Right atrium auricular region (tissue), 2 donors: ENCODE measurements around the gene PSAPL1. TPM values are rescaled to one million over a fixed set of nuclear protein-coding genes. Genes with fewer than 3 reads are reported as not detected.

ENCODE experiments used
- DNase-seq: peaks from one replicate; pipeline ENCODE4 v3.0.0-alpha.2; 2019; ENCODE audit warnings: low spot score
- H3K27ac ChIP-seq, 2 donors: fragments of 200-600 bp; sonication (generic); 1 replicate in 1 of 2; 2 replicates in 1 of 2; pipeline ENCODE4 v1.5.1; 2016 to 2019
- H3K27me3 ChIP-seq, 2 donors: fragments of 200-600 bp; sonication (generic); one replicate each; pipeline versions ENCODE4 v1.5.1 to v1.6.0; 2017 to 2019
- H3K36me3 ChIP-seq: fragments of 200-600 bp; sonication (generic); one replicate; pipeline ENCODE4 v1.5.1; 2016
- H3K4me1 ChIP-seq, 2 donors: fragments of 200-600 bp; sonication (generic); one replicate each; pipeline versions ENCODE4 v1.5.1 to v1.6.0; 2017 to 2019
- H3K4me3 ChIP-seq, 2 donors: fragments of 200-600 bp; sonication (generic); 1 replicate in 1 of 2; 2 replicates in 1 of 2; pipeline ENCODE4 v1.5.1; 2017 to 2019; ENCODE audit warnings: mild to moderate bottlenecking in 1 of 2, moderate library complexity in 1 of 2
- H3K9me3 ChIP-seq, 2 donors: fragments of 200-600 bp; sonication (generic); one replicate each; pipeline ENCODE4 v1.5.1; 2019
- CTCF ChIP-seq, 2 donors: fragments of 200-600 bp; sonication (generic); IDR thresholded peaks; one replicate each; pipeline ENCODE4 v1.5.1; 2019; ENCODE audit warnings: antibody characterized with exemption in 2 of 2
- total RNA-seq, 2 donors: library from RNA; depleted of rRNA; stranded (reverse); fragments of >200 nt; gene quantifications; one replicate each; pipeline ENCODE4 v1.1.0, GENCODE V29; 2016

PSAPL1 gene
- total RNA-seq, 2 donors from 2014 or later = 0.12 TPM; not detected in 1

GRCh38 chr4:7434141-7434765, 477 bp downstream of the PSAPL1 start:
- Histone ChIP-seq H3K27ac (no peak overlapping the region), H3K27me3 (no peaks in the 10 kb centered on the region), H3K9me3 (no peaks in the 10 kb centered on the region), H3K4me3 (no peak overlapping the region), H3K36me3 (no peaks in the 10 kb centered on the region), H3K4me1 (peaks cover 0 to 12% of the 10 kb centered on the region in 2 donors)
- TF ChIP-seq CTCF (IDR thresholded peaks at IDR 0.05) = no peak
- DNase-seq = no peak

GRCh38 chr4:7433376-7434140, 1.2 kb downstream of the PSAPL1 start:
- no peak for TF ChIP-seq CTCF (IDR thresholded peaks at IDR 0.05)
- Histone ChIP-seq H3K27ac (no peak overlapping the region), H3K9me3 (no peaks in the 10 kb centered on the region), H3K27me3 (no peaks in the 10 kb centered on the region), H3K4me3 (no peak overlapping the region), H3K36me3 (no peaks in the 10 kb centered on the region), H3K4me1 (peaks cover 0 to 12% of the 10 kb centered on the region in 2 donors)
- DNase-seq = no peak

GRCh38 chr4:7432531-7433375, 2.0 kb downstream of the PSAPL1 start:
- Histone ChIP-seq H3K36me3 (no peaks in the 10 kb centered on the region), H3K4me3 (no peak overlapping the region), H3K4me1 (peaks cover 0 to 12% of the 10 kb centered on the region in 2 donors), H3K27me3 (no peaks in the 10 kb centered on the region), H3K27ac (no peak overlapping the region), H3K9me3 (no peaks in the 10 kb centered on the region)
- no peak for DNase-seq
- no peak for TF ChIP-seq CTCF (IDR thresholded peaks at IDR 0.05)

GRCh38 chr4:7431696-7432530, 2.8 kb downstream of the PSAPL1 start:
- peaks cover 0 to 12% of the 10 kb centered on the region in 2 donors for H3K4me1 ChIP-seq
- DNase-seq = no peak
- H3K4me3 ChIP-seq = no peak overlapping the region
- TF ChIP-seq CTCF (IDR thresholded peaks at IDR 0.05) = no peak
- H3K27ac ChIP-seq = no peak overlapping the region
- no peaks in the 10 kb centered on the region for H3K27me3 ChIP-seq
- H3K36me3 ChIP-seq = no peaks in the 10 kb centered on the region
- no peaks in the 10 kb centered on the region for H3K9me3 ChIP-seq

GRCh38 chr4:7430965-7431695, 3.6 kb downstream of the PSAPL1 start:
- Histone ChIP-seq H3K4me3 (no peak overlapping the region), H3K4me1 (peaks cover 0 to 12% of the 10 kb centered on the region in 2 donors), H3K27ac (no peak overlapping the region), H3K27me3 (no peaks in the 10 kb centered on the region), H3K36me3 (no peaks in the 10 kb centered on the region), H3K9me3 (no peaks in the 10 kb centered on the region)
- DNase-seq = no peak
- TF ChIP-seq CTCF (IDR thresholded peaks at IDR 0.05) = no peak
